ENCODE data around the gene PLCD4.
A peak's percentile ranks its signal among the peaks of the same experiment; 100 is the strongest.

Gene PLCD4

GRCh38 chr2:218607436-218608115, at the start of gene PLCD4:
Gene PLCD4, plus strand, starts transcription at chr2:218607899. Its CDS starts 7,841 bp downstream, at chr2:218615740.
- no peak for DNase-seq (ENCODE audit: low read depth in 2 of 2)

GRCh38 chr2:218557941-218558340, 49.8 kb upstream of the PLCD4 start:
- no peak for DNase-seq (ENCODE audit: low read depth in 2 of 2)

GRCh38 chr2:218558986-218559385, 48.7 kb upstream of the PLCD4 start:
- no peak for DNase-seq (ENCODE audit: low read depth in 2 of 2)

GRCh38 chr2:218564056-218564455, 43.6 kb upstream of the PLCD4 start:
- no peak for DNase-seq (ENCODE audit: low read depth in 2 of 2)

GRCh38 chr2:218566296-218566695, 41.4 kb upstream of the PLCD4 start:
- no peak for DNase-seq (ENCODE audit: low read depth in 2 of 2)

GRCh38 chr2:218567797-218568189, 39.9 kb upstream of the PLCD4 start:
- DNase-seq (ENCODE audit: low read depth in 2 of 2), result no peak

- DNase-seq (ENCODE audit: low read depth in 2 of 2), result peak; percentile 100
These were observed 39.3 kb upstream of the PLCD4 start, which contains the start of the genes CNOT9 and USP37 for GRCh38 chr2:218568190-218569037. Gene CNOT9, plus strand, starts transcription at chr2:218568839. Its CDS starts 116 bp downstream, at chr2:218568955. Gene USP37, minus strand, starts transcription at chr2:218568351. Its CDS starts 9,698 bp downstream, at chr2:218558653.

GRCh38 chr2:218569038-218569431, 38.7 kb upstream of the PLCD4 start:
- DNase-seq (ENCODE audit: low read depth in 2 of 2), result peak; percentile 43 to 53

- no peak for DNase-seq (ENCODE audit: low read depth in 2 of 2)
These were observed 37.8 kb upstream of the PLCD4 start for GRCh38 chr2:218569661-218570500.

- no peak for DNase-seq (ENCODE audit: low read depth in 2 of 2)
These were observed 36.8 kb upstream of the PLCD4 start for GRCh38 chr2:218570850-218571249.

- DNase-seq (ENCODE audit: low read depth in 2 of 2), result no peak
These were observed 30.8 kb upstream of the PLCD4 start for GRCh38 chr2:218576854-218577253.

- no peak for DNase-seq (ENCODE audit: low read depth in 2 of 2)
These were observed 30.0 kb upstream of the PLCD4 start for GRCh38 chr2:218577482-218578220.

- DNase-seq (ENCODE audit: low read depth in 2 of 2), result no peak
These were observed 29.3 kb upstream of the PLCD4 start for GRCh38 chr2:218578272-218578877.

GRCh38 chr2:218582076-218582475, 25.6 kb upstream of the PLCD4 start:
- DNase-seq (ENCODE audit: low read depth in 2 of 2), result no peak

GRCh38 chr2:218583983-218584850, 23.5 kb upstream of the PLCD4 start:
- DNase-seq (ENCODE audit: low read depth in 2 of 2), result no peak

- DNase-seq (ENCODE audit: low read depth in 2 of 2), result no peak
These were observed 22.2 kb upstream of the PLCD4 start for GRCh38 chr2:218585541-218585940.

- no peak for DNase-seq (ENCODE audit: low read depth in 2 of 2)
These were observed 2.3 kb upstream of the PLCD4 start for GRCh38 chr2:218605432-218605831.

GRCh38 chr2:218615868-218616315, 8.2 kb downstream of the PLCD4 start:
- DNase-seq (ENCODE audit: low read depth in 2 of 2), result no peak

- no peak for DNase-seq (ENCODE audit: low read depth in 2 of 2)
These were observed 10.6 kb downstream of the PLCD4 start for GRCh38 chr2:218618102-218618860.
